HFFc6 (cell line): ENCODE results near the gene MTCH1. TPM values are rescaled to one million over a fixed set of nuclear protein-coding genes. Genes with fewer than 3 reads are reported as not detected.
"Not testable (repeated sequence)": the region's sequence is repeated elsewhere in the genome, so short reads cannot be mapped to it uniquely, and the experiment has no call there.

Experiments
- DNase-seq: peaks from one replicate; pipeline ENCODE4 v3.0.0-alpha.2; 2018
- H3K27ac Mint-ChIP-seq: 2 replicates; pipeline ENCODE4 v1.8.0; 2020; ENCODE audit warnings: mild to moderate bottlenecking, mixed read lengths
- H3K27me3 Mint-ChIP-seq: 2 replicates; pipeline ENCODE4 v1.8.0; 2021; ENCODE audit warnings: mild to moderate bottlenecking, moderate library complexity, mixed read lengths; ENCODE audit not compliant: insufficient read depth
- H3K36me3 Mint-ChIP-seq: 2 replicates; pipeline ENCODE4 v1.8.0; 2021; ENCODE audit warnings: low read depth, mixed read lengths
- H3K4me1 Mint-ChIP-seq: 2 replicates; pipeline ENCODE4 v1.8.0; 2020; ENCODE audit warnings: low read depth, mixed read lengths
- H3K4me3 Mint-ChIP-seq: 2 replicates; pipeline ENCODE4 v1.8.0; 2020; ENCODE audit warnings: mild to moderate bottlenecking, moderate library complexity, mixed read lengths
- H3K9me3 Mint-ChIP-seq: 2 replicates; pipeline ENCODE4 v1.8.0; 2020; ENCODE audit warnings: mild to moderate bottlenecking, mixed read lengths
- CTCF ChIP-seq: fragments of 200-600 bp; sonication (generic); IDR thresholded peaks from 2 replicates; pipeline ENCODE4 v1.5.0; 2021; ENCODE audit warnings: antibody characterized with exemption, mild to moderate bottlenecking
- total RNA-seq, 6 experiments: library from RNA; stranded (reverse); fragmentation: NEBNext Ultra II Directional; extraction: Animal tissue kit (Norgen Biotek cat#: 25700); gene quantifications; 2 replicates in 1 of 6; 3 replicates in 5 of 6; pipeline ENCODE4 v1.2.3, GENCODE V29; 2021

The MTCH1 gene
- total RNA-seq, 6 experiments from 2014 or later = 263 to 301 (median 281) TPM

GRCh38 chr6:36947570-36948351 lies 38.2 kb downstream of the MTCH1 start:
- Mint-ChIP-seq H3K27me3 (peaks cover 1% of the 10 kb centered on the region; the same call in 1 of the 2 replicates), H3K9me3 (0 out of 2 replicates have a peak, but pooled peaks cover 5% of the 10 kb centered on the region), H3K27ac (no peak overlapping the region), H3K4me1 (peaks cover 16% of the 10 kb centered on the region), H3K4me3 (no peak overlapping the region), H3K36me3 (0 out of 2 replicates have a peak, but pooled peaks cover 3% of the 10 kb centered on the region)
- DNase-seq = no peak
- no peak for TF ChIP-seq CTCF

DNA sequence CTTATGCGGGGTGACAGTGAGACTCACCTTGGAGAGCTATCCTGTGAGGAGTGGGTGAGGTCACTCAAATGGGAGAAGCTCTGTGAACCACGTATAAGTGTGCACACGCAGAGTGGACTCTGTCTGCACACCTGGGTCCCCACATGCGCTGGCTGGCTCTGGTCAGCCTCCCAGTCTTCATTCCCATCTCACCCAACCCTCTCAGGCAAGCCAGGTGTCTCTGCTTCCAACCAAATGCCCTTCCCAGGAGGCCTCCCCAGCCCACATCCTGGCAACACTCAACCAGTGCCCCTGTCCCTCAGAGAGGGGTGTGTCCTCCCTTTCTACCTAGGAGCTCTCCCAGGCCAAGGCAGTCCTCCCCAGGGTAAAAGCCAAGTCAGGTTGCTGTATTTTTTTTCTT lies 39.5 kb downstream of the MTCH1 start:
- H3K36me3 Mint-ChIP-seq = 0 out of 2 replicates have a peak, but pooled peaks cover 3% of the 10 kb centered on the region
- peaks cover 1% of the 10 kb centered on the region; the same call in 1 of the 2 replicates for H3K27me3 Mint-ChIP-seq
- H3K4me1 Mint-ChIP-seq = peaks cover 23% of the 10 kb centered on the region
- no peak overlapping the region for H3K27ac Mint-ChIP-seq
- H3K4me3 Mint-ChIP-seq = no peak overlapping the region
- no peak for TF ChIP-seq CTCF
- 0 out of 2 replicates have a peak, but pooled peaks cover 5% of the 10 kb centered on the region for H3K9me3 Mint-ChIP-seq
- DNase-seq = no peak

- Mint-ChIP-seq H3K27ac (no peak overlapping the region), H3K4me1 (peaks cover 22% of the 10 kb centered on the region), H3K4me3 (no peak overlapping the region), H3K36me3 (0 out of 2 replicates have a peak, but pooled peaks cover 3% of the 10 kb centered on the region), H3K9me3 (no peaks in the 10 kb centered on the region), H3K27me3 (peaks cover 1% of the 10 kb centered on the region)
- no peak for DNase-seq
- no peak for TF ChIP-seq CTCF
These were observed 40.7 kb downstream of the MTCH1 start for GRCh38 chr6:36945301-36945700.

- Mint-ChIP-seq H3K4me3 (no peak overlapping the region), H3K9me3 (no peaks in the 10 kb centered on the region), H3K36me3 (no peaks in the 10 kb centered on the region), H3K4me1 (peaks cover 17% of the 10 kb centered on the region), H3K27ac (no peak overlapping the region), H3K27me3 (peaks cover 1% of the 10 kb centered on the region)
- TF ChIP-seq CTCF = no peak
- no peak for DNase-seq
These were observed 41.3 kb downstream of the MTCH1 start for GRCh38 chr6:36944650-36945049.

DNA sequence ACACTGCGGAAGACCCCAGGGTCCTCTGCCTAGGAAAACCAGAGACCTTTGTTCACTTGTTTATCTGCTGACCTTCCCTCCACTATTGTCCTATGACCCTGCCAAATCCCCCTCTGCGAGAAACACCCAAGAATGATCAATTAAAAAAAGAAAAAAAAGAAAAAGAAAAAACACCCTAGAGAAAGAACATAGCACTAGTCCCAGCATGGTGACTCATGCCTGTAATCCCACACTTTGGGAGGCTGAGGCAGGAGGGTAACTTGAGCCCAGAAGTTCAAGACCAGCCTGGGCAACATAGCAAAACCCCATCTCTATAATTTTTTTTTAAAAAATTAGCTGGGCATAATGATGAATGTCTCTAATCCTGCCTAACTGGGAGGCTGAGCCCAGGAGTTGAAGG lies 43.7 kb downstream of the MTCH1 start:
- not testable (repeated sequence) for H3K36me3 Mint-ChIP-seq, H3K9me3 Mint-ChIP-seq, DNase-seq, H3K27me3 Mint-ChIP-seq, H3K27ac Mint-ChIP-seq, H3K4me3 Mint-ChIP-seq
- H3K4me1 Mint-ChIP-seq = peaks cover 32% of the 10 kb centered on the region

DNA sequence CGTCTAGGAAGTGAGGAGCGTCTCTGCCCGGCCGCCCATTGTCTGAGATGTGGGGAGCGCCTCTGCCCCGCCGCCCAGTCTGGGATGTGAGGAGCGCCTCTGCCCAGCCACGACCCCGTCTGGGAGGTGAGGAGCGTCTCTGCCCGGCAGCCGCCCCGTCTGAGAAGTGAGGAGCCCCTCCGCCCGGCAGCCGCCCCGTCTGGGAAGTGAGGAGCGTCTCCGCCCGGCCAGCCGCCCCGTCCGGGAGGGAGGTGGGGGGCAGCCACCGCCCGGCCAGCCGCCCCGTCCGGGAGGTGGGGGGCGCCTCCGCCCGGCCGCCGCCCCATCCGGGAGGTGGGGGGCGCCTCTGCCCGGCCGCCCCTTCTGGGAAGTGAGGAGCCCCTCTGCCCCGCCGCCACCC lies 44.4 kb downstream of the MTCH1 start:
- DNase-seq, H3K36me3 Mint-ChIP-seq, H3K27me3 Mint-ChIP-seq, H3K4me3 Mint-ChIP-seq, H3K27ac Mint-ChIP-seq, H3K9me3 Mint-ChIP-seq: not testable (repeated sequence)
- peaks cover 40% of the 10 kb centered on the region for H3K4me1 Mint-ChIP-seq
